22Rv1 (cell line): Measurements from ENCODE around the gene FAM167B.

ENCODE experiments used
- H3K27ac ChIP-seq: fragments of 450-650 bp; 2 replicates; pipeline ENCODE4 v1.5.1; 2017
- ZFX ChIP-seq: fragments of 450-650 bp; IDR thresholded peaks from 2 replicates; pipeline ENCODE4 v1.6.1; 2017; ENCODE audit warnings: antibody characterized with exemption, borderline replicate concordance
- TF ChIP-seq, protein P1 (sequence below): fragments of 450-650 bp; IDR thresholded peaks from 2 replicates; pipeline ENCODE4 v1.5.1; 2017; ENCODE audit warnings: mild to moderate bottlenecking

FAM167B gene

DNA sequence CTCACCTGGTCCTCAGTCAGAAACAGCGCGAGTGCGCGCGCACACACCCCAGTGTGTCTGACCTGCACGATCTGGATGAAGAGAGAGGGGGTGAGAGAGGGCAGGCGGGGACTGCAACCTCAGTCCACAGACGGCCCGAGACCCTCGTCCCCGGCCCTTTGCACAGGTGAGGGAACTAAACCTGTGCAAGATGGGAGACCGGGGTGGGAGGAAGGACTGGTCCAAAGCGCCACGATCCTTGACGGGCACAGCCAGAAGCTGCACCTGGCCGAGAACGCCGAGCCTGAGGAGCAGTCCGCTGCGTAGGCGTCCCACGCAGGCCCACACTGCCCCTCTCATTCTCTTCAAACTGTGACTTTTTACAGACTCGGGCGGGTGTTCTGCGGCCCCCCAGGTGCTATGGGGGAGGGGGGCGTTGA is 42.1 kb upstream of the FAM167B start:
- H3K27ac ChIP-seq, result peak overlapping the region; percentile 78
- no peak for TF ChIP-seq ZFX
- TF ChIP-seq, protein P1, sequence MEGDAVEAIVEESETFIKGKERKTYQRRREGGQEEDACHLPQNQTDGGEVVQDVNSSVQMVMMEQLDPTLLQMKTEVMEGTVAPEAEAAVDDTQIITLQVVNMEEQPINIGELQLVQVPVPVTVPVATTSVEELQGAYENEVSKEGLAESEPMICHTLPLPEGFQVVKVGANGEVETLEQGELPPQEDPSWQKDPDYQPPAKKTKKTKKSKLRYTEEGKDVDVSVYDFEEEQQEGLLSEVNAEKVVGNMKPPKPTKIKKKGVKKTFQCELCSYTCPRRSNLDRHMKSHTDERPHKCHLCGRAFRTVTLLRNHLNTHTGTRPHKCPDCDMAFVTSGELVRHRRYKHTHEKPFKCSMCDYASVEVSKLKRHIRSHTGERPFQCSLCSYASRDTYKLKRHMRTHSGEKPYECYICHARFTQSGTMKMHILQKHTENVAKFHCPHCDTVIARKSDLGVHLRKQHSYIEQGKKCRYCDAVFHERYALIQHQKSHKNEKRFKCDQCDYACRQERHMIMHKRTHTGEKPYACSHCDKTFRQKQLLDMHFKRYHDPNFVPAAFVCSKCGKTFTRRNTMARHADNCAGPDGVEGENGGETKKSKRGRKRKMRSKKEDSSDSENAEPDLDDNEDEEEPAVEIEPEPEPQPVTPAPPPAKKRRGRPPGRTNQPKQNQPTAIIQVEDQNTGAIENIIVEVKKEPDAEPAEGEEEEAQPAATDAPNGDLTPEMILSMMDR, result no peak

DNA sequence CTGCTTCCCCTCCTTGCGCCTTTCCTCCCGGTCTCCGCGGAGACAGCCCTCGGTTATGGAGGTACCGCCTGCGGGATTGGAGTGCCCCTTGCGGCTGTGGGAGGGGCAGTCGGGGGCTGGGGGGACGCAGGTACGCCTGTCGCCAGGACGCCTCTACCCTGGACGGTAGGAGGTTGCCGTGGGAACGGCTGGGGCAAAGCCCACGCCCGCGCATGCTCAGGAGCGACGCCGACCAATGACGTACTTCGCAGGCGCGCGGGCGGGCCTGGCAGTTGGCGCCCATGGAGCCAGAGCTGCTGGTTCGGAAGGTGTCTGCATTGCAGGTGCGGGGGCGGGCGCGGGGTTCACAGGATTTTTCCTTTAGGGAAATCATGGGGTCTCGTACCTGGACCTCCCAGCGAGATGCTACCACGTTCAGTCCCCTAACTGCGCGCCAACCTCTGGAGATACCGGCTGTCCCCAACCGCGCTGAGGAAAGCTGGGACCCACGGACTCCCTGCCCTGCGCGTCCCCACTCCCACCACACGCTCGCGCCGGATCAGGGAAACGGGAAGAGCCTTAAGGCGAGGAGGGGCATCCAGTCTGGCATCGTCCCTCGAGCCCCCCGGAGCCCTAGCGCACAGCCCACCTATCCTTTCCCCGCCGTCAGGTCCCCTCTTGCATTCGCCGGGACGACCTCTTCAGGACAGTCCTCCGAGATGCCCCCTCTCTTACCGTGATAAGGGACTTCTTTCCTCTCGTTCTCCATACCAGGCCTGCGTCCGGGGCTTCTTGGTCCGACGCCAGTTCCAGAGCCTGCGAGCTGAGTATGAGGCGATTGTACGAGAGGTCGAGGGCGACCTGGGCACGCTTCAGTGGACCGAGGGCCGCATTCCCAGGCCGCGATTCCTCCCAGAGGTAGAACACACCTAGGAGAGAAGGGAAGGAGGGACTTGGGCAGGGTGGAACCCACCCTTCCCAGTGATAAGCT is 41.3 kb upstream of the FAM167B start, which contains the start of gene IQCC:
Gene IQCC, plus strand, starts transcription at position 271 of the 970 bp plus-strand sequence. Its CDS starts 11 bp downstream, at position 282.
- peak within 1 kb of the TSS; percentile 78 for H3K27ac ChIP-seq
- TF ChIP-seq ZFX, result no peak
- TF ChIP-seq, protein P1, result no peak

DNA sequence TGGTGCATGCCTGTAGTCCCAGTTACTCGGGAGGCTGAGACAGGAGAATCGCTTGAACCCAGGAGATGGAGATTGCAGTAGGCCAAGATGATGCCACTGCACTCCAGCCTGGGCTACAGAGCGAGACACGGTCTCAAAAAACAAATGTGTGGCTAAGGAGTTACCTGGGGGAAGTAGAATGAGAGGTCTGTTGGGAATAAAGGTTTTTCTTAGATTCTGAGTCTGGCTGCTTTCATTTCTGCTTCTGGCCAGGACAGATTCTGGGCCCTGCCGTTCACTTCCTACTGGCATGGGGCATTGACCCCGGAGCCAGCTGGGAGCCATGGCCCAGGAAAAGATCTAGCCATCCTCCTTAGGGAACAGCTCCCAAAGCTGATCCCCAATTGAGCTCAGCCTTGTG is 38.6 kb upstream of the FAM167B start:
- peak overlapping the region; percentile 78 for H3K27ac ChIP-seq
- no peak for TF ChIP-seq ZFX
- TF ChIP-seq, protein P1, result no peak

DNA sequence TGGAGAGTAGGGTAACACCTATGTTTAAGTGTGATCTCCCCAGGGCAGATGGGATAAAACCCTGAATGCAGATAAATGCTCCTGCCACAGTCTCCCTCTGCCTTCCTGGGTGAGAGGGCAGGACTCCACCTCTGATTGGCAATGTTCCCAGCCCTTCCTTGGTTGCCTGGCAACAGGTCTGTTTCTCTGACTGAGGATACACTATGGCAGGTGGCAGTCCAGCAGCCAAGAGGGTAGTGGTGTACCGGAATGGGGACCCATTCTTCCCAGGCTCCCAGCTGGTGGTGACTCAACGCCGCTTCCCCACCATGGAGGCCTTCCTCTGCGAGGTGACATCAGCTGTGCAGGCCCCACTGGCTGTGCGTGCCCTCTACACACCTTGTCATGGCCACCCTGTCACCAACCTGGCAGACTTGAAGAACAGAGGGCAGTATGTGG is 38.1 kb upstream of the FAM167B start, which contains the start of gene DCDC2B:
Gene DCDC2B, plus strand, starts transcription at position 199 of the 438 bp plus-strand sequence. Its CDS starts 5 bp downstream, at position 204.
- peak within 1 kb of the TSS; percentile 78 for H3K27ac ChIP-seq
- TF ChIP-seq, protein P1, result no peak
- TF ChIP-seq ZFX, result no peak

DNA sequence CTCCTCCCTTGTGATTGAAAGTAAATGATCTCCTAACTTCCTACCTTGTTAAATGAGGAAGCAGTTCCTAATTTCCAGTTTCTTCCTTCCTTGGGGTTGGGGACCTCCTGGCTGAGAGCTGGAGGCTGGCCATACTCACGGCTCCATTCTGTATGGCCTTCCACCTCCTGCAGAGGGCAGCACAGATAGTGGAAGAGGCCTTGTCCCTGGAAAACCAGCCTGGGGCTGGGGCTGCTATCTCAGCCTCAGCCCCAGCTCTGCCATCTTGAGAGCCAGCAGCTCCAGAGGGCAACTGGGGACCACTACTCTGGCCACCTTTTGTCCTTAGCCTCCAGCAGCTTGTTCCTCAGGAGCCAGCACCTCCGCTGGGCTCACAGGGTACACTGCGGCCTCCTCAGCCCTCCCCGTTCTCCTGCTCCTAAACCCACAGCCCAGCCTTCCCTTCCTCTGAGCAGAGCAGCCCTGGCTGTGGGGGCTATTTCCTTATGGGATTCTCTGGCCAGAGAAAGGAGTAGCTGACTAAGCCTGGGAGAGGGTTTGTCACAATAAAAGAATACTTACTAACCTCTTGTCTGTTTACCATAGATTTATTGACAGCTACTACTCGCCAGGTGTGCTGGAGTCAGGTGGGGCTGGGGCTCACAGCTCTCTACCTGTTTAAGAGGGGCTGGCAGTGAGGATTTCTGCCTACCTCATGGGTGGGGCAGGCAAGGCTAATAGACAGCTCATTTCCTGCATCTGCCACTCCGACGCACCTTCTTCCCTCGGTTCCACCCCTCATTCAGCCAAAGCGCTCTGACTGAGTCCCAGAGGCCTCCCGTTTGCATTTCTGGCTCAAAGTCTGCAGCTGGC is 31.2 kb upstream of the FAM167B start:
- H3K27ac ChIP-seq, result no peak overlapping the region
- TF ChIP-seq, protein P1, result peak; percentile 86
- TF ChIP-seq ZFX, result no peak

DNA sequence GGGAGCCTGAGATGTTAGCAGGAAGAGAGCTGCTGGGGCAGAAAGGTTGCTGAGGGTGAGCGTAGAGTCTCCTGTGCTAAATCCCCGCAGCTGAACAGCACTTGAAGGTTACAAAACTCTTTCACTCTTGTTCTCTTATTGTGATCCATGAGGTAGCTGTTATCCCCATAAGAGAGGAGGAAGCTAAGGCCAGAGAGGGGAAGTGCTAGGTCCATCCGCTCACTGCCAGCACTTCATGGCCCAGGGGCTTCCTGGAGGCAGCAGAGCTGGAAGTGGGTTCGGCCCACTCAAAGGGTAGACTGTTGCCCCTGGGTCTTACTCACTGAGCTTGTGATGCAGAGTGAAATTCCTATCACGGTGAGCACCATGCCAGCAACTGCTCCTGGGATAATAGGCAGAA is 30.5 kb upstream of the FAM167B start:
- TF ChIP-seq, protein P1, result no peak
- no peak for TF ChIP-seq ZFX
- no peak overlapping the region for H3K27ac ChIP-seq
